GM12878 (cell line): ENCODE results near the gene KRTAP10-3. TPM values are rescaled to one million over a fixed set of nuclear protein-coding genes. Genes with fewer than 3 reads are reported as not detected.
A peak's percentile ranks its signal among the peaks of the same experiment; 100 is the strongest.

Source experiments
- ATAC-seq: fragments of 200-7000 bp; cut with Tn5 transposase; 3 replicates; pipeline ENCODE4 v1.9.1; 2020; ENCODE audit warnings: mild to moderate bottlenecking, moderate library complexity
- BruUV-seq: library from RNA; stranded (reverse); fragments of 400-500 nt; replicated peaks from 2 replicates; lab custom pipeline; 2021; lab: Mats Ljungman, UMichigan
- CTCF ChIA-PET: fragments of 300-600 bp; sonication (Branson Sonifier 250); formaldehyde crosslinking; extraction: SDS; loops from one replicate; lab custom pipeline; 2021; ENCODE audit warnings: inconsistent platforms; lab: Yijun Ruan, JAX
- POLR2A ChIA-PET: fragments of 350-600 bp; formaldehyde crosslinking; extraction: SDS; loops from one replicate; lab custom pipeline; 2021; ENCODE audit warnings: inconsistent platforms; lab: Charles Lee
- RAD21 ChIA-PET: fragments of 300-600 bp; sonication (Branson Sonifier 250); formaldehyde crosslinking; loops from one replicate; lab custom pipeline; 2023; ENCODE audit warnings: antibody characterized with exemption; ENCODE audit not compliant: unreplicated experiment; lab: Charles Lee
- SMC1A ChIA-PET: fragments of 300-600 bp; sonication (Branson Sonifier 250); formaldehyde crosslinking; loops from one replicate; lab custom pipeline; 2023; ENCODE audit not compliant: unreplicated experiment, uncharacterized antibody; lab: Charles Lee
- DNase-seq: peaks from one replicate; pipeline ENCODE4 v3.0.0-alpha.2; 2011; ENCODE audit warnings: low read depth, low spot score
- FAIRE-seq: peaks from 3 replicates; lab custom pipeline; 2011; peaks lifted over from hg19 to GRCh38; lab: Jason Lieb, UNC
- H2AFZ ChIP-seq: 2 replicates; pipeline ENCODE4 v1.6.0; 2011; ENCODE audit warnings: low read depth, low read length, control low read depth; ENCODE audit not compliant: control insufficient read depth
- H3K27ac ChIP-seq: 2 replicates; pipeline ENCODE4 v1.5.1; 2011; ENCODE audit warnings: control low read depth; ENCODE audit not compliant: control insufficient read depth, insufficient read depth
- H3K27me3 ChIP-seq, 2 experiments: replicated peaks in 1 of 2; 2 replicates each; pipeline versions ENCODE4 v1.6.0 to v1.6.1; 2011; ENCODE audit warnings: low read length in 1 of 2; ENCODE audit not compliant: control insufficient read depth in 2 of 2, insufficient read depth in 2 of 2
- H3K36me3 ChIP-seq, 2 experiments: 2 replicates each; pipeline ENCODE4 v1.5.1; 2011; ENCODE audit warnings: low read length in 1 of 2; ENCODE audit not compliant: control insufficient read depth in 2 of 2, insufficient read depth in 2 of 2
- H3K4me1 ChIP-seq: 2 replicates; pipeline ENCODE4 v1.6.1; 2011; ENCODE audit warnings: mild to moderate bottlenecking, low read length, moderate library complexity, mixed read lengths; ENCODE audit not compliant: control insufficient read depth, insufficient read depth
- H3K4me2 ChIP-seq: 2 replicates; pipeline ENCODE4 v1.6.0; 2011; ENCODE audit warnings: control low read depth; ENCODE audit not compliant: control insufficient read depth, insufficient read depth
- H3K4me3 ChIP-seq: fragments of 200-600 bp; sonication (generic); 2 replicates; pipeline ENCODE4 v1.5.1; 2016
- H3K79me2 ChIP-seq: 2 replicates; pipeline ENCODE4 v1.6.0; 2011; ENCODE audit warnings: low read length; ENCODE audit not compliant: control insufficient read depth, insufficient read depth
- H3K9ac ChIP-seq: 2 replicates; pipeline ENCODE4 v1.8.0; 2011; ENCODE audit warnings: low read length, control low read depth, mixed read lengths; ENCODE audit not compliant: control insufficient read depth, insufficient read depth
- H3K9me3 ChIP-seq: replicated peaks from 3 replicates; pipeline ENCODE4 v1.5.1; 2011; ENCODE audit warnings: mild to moderate bottlenecking, low read length; ENCODE audit not compliant: control insufficient read depth, insufficient read depth
- H4K20me1 ChIP-seq: 2 replicates; pipeline ENCODE4 v1.6.0; 2011; ENCODE audit not compliant: control insufficient read depth, insufficient read depth
- ETV6 ChIP-seq, 2 experiments: fragments of 450-650 bp in 1 of 2; IDR thresholded peaks in 1 of 2; conservative IDR thresholded peaks in 1 of 2; 2 replicates each; pipeline ENCODE4 v1.6.1; 2014; ENCODE audit warnings: antibody characterized with exemption in 1 of 2, borderline replicate concordance in 1 of 2, low read depth in 1 of 2, mild to moderate bottlenecking in 1 of 2, moderate library complexity in 1 of 2
- HSF1 ChIP-seq: fragments of 150-350 bp; IDR thresholded peaks from 2 replicates; pipeline ENCODE4 v1.6.1; 2014; ENCODE audit warnings: mild to moderate bottlenecking, low read depth, low read length
- IRF4 ChIP-seq: IDR thresholded peaks from 2 replicates; pipeline ENCODE4 v1.6.1; 2011; ENCODE audit warnings: low read depth, low read length
- JUNB ChIP-seq: IDR thresholded peaks from 2 replicates; pipeline ENCODE4 v1.6.1; 2016; ENCODE audit warnings: antibody characterized with exemption, mild to moderate bottlenecking
- JUND ChIP-seq: IDR thresholded peaks from 2 replicates; pipeline ENCODE4 v1.6.1; 2012; ENCODE audit warnings: low read depth, mild to moderate bottlenecking, low read length, improper control_type of control experiment, moderate library complexity
- MAX ChIP-seq: IDR thresholded peaks from 2 replicates; pipeline ENCODE4 v1.6.1; 2012; ENCODE audit warnings: low read depth, low read length, improper control_type of control experiment
- MEF2A ChIP-seq: IDR thresholded peaks from 2 replicates; pipeline ENCODE4 v1.6.1; 2011; ENCODE audit warnings: low read depth, mild to moderate bottlenecking, low read length, moderate library complexity; ENCODE audit not compliant: insufficient read depth
- NR2C2 ChIP-seq: IDR thresholded peaks from 2 replicates; pipeline ENCODE4 v1.6.1; 2011; ENCODE audit warnings: borderline replicate concordance, low read depth; ENCODE audit not compliant: control insufficient read depth, insufficient read length
- POU2F2 ChIP-seq: IDR thresholded peaks from 3 replicates; pipeline ENCODE4 v1.6.1; 2011; ENCODE audit warnings: low read depth, mild to moderate bottlenecking, low read length, borderline replicate concordance
- RB1 ChIP-seq: fragments of 450-650 bp; formaldehyde crosslinking; IDR thresholded peaks from 2 replicates; pipeline ENCODE4 v1.6.1; 2017; ENCODE audit warnings: mild to moderate bottlenecking, borderline replicate concordance
- REST ChIP-seq: IDR thresholded peaks from 2 replicates; pipeline ENCODE4 v1.6.1; 2012; ENCODE audit warnings: mild to moderate bottlenecking, low read depth, low read length
- SIN3A ChIP-seq: IDR thresholded peaks from 2 replicates; pipeline ENCODE4 v1.6.1; 2012; ENCODE audit warnings: low read depth, low read length, improper control_type of control experiment
- STAT1 ChIP-seq: fragments of 450-650 bp; conservative IDR thresholded peaks from 2 replicates; pipeline ENCODE4 v1.6.1; 2014; ENCODE audit warnings: antibody characterized with exemption, mild to moderate bottlenecking
- YBX1 ChIP-seq: fragments of 450-650 bp; IDR thresholded peaks from 2 replicates; pipeline ENCODE4 v1.6.1; 2016; ENCODE audit warnings: antibody characterized with exemption
- ZBTB11 ChIP-seq: fragments of 450-650 bp; formaldehyde crosslinking; IDR thresholded peaks from 2 replicates; pipeline ENCODE4 v1.5.0; 2022; ENCODE audit warnings: mild to moderate bottlenecking, missing genetic modification characterization
- WGBS: methylation state at CpG from one replicate; pipeline ENCODE4 v1.1.6; 2016; ENCODE audit warnings: low lambda C conversion rate; ENCODE audit not compliant: insufficient replicate concordance, insufficient coverage; ENCODE audit errors: missing lambda C conversion rate; 5-methylcytosine and 5-hydroxymethylcytosine counted together
- in situ Hi-C: fragments of 300-500 bp; cut with MboI; formaldehyde crosslinking; loops from 9 replicates; pipeline ENCODE4 v1.14.3; 2018; ENCODE audit warnings: mixed read lengths
- intact Hi-C: fragments of 100-400 bp; cut with micrococcal nuclease; formaldehyde crosslinking; loops from one replicate; pipeline ENCODE4 v1.14.2; 2022; ENCODE audit not compliant: unreplicated experiment
- polyA plus RNA-seq, 11 experiments: library from polyadenylated mRNA; depleted of rRNA in 4 of 11; unstranded in 6 of 11; stranded (reverse) in 5 of 11; fragments of >200 nt; fragmentation: Nextera tagmentation in 4 of 11; fragmentation: Illumina TruSeq in 1 of 11; extraction: Ambion mirVana in 4 of 11; extraction: Trizol in 1 of 11; gene quantifications; 1 replicate in 1 of 11; 2 replicates in 10 of 11; pipeline versions ENCODE4 v1.2.1 to v1.2.3, GENCODE V29; 2011 to 2016; ENCODE audit warnings: inconsistent platforms in 2 of 11, missing spikeins in 2 of 11, low read depth in 1 of 11
- total RNA-seq, 4 experiments: library from RNA; depleted of rRNA in 3 of 4; stranded (reverse); fragments of >200 nt in 3 of 4; fragmentation: Illumina TruSeq in 1 of 4; extraction: Trizol in 1 of 4; gene quantifications; 2 replicates each; pipeline versions ENCODE4 v1.2.1 to v1.2.3, GENCODE V29; 2013 to 2021

KRTAP10-3 gene
- total and polyA plus RNA-seq, 10 of the 15 experiments (the other 5 are each of a cell fraction or from before 2014, with no cell fraction given) = not detected

GRCh38 chr21:44566403-44566802 lies 7.8 kb upstream of the KRTAP10-3 start:
- no TSS peak for BruUV-seq
- no peaks in the 10 kb centered on the region for H4K20me1 ChIP-seq
- ATAC-seq (peak; percentile 38; the same call in 2 of the 3 replicates), FAIRE-seq (no peak), DNase-seq (no peak)
- no peaks in the 10 kb centered on the region for H3K79me2 ChIP-seq
- ChIA-PET CTCF (no interaction called here), SMC1A (no interaction called here), POLR2A (no interaction called here), RAD21 (no interaction called here)
- no peak overlapping the region for H3K27ac ChIP-seq
- intact Hi-C loops = no loop called here
- H2AFZ ChIP-seq = no peak overlapping the region
- no peaks in the 10 kb centered on the region for H3K4me1 ChIP-seq
- no peak overlapping the region for H3K4me2 ChIP-seq
- H3K36me3 ChIP-seq = no peaks in the 10 kb centered on the region
- no peak overlapping the region for H3K4me3 ChIP-seq
- 5% methylated on average over 1 of the region's 1 CpG for WGBS
- H3K9me3 ChIP-seq = no peaks in the 10 kb centered on the region; the same call in 1 of the 3 replicates
- H3K27me3 ChIP-seq = no peaks in the 10 kb centered on the region
- TF ChIP-seq JUNB (peak; percentile 48), MEF2A (peak; percentile 50; the same call in 1 of the 2 replicates), HSF1 (no peak), MAX (no peak), ETV6 (conservative IDR thresholded peaks at IDR 0.05 in 1 of 2, IDR thresholded peaks at IDR 0.05 in 1 of 2; ENCODE audit: borderline replicate concordance in 1 of 2, low read depth in 1 of 2) (no peak), POU2F2 (no peak), STAT1 (no peak), YBX1 (no peak), NR2C2 (no peak), RB1 (no peak), ZBTB11 (CRISPR knock-in tag) (no peak), REST (no peak), JUND (no peak), IRF4 (no peak), SIN3A (no peak)
- TF ChIP-seq, all 136 proteins: peak for 2
- no peak overlapping the region for H3K9ac ChIP-seq
- in situ Hi-C loops = no loop called here
